Neural cell (in vitro differentiated cells): ENCODE results near the gene PLD4. TPM values are rescaled to one million over a fixed set of nuclear protein-coding genes. Genes with fewer than 3 reads are reported as not detected.

Experiments used
- H2AFZ ChIP-seq: fragments of 200-600, 300-800 bp; sonication (generic), shearing (Covaris generic); 2 replicates; pipeline ENCODE4 v1.6.0; 2014; ENCODE audit warnings: low read depth, mild to moderate bottlenecking, antibody characterized with exemption, low read length, moderate library complexity
- H3F3A ChIP-seq: fragments of 200-600 bp; shearing (Covaris generic); 2 replicates; pipeline ENCODE4 v1.6.1; 2016; ENCODE audit warnings: mild to moderate bottlenecking, moderate library complexity, mixed read lengths, antibody characterized with exemption, low read length; ENCODE audit not compliant: insufficient read depth, poor library complexity, severe bottlenecking
- H3K27ac ChIP-seq: fragments of 200-600, 300-800 bp; sonication (generic), shearing (Covaris generic); 2 replicates; pipeline ENCODE4 v1.5.1; 2014; ENCODE audit warnings: mild to moderate bottlenecking, low read length, moderate library complexity
- H3K27me3 ChIP-seq: fragments of 300-800, 200-600 bp; sonication (generic), shearing (Covaris generic); 2 replicates; pipeline ENCODE4 v1.6.0; 2014; ENCODE audit warnings: mild to moderate bottlenecking, low read depth, low read length, moderate library complexity; ENCODE audit not compliant: insufficient read depth
- H3K36me3 ChIP-seq: fragments of 300-800, 200-600 bp; sonication (generic), shearing (Covaris generic); 2 replicates; pipeline ENCODE4 v1.5.1; 2014; ENCODE audit warnings: mild to moderate bottlenecking, antibody characterized with exemption, low read length, moderate library complexity; ENCODE audit not compliant: insufficient read depth
- H3K4me2 ChIP-seq: fragments of 300-800, 200-600 bp; sonication (generic), shearing (Covaris generic); 2 replicates; pipeline ENCODE4 v1.6.0; 2014; ENCODE audit warnings: mild to moderate bottlenecking, low read length
- H3K4me3 ChIP-seq: fragments of 300-800, 200-600 bp; sonication (generic), shearing (Covaris generic); 2 replicates; pipeline ENCODE4 v1.5.1; 2014; ENCODE audit warnings: mild to moderate bottlenecking, low read length, moderate library complexity
- H3K79me2 ChIP-seq: fragments of 200-600 bp; shearing (Covaris generic); replicated peaks from 2 replicates; pipeline ENCODE4 v1.6.0; 2014; ENCODE audit warnings: mild to moderate bottlenecking, low read length, moderate library complexity; ENCODE audit not compliant: insufficient read depth
- H3K9ac ChIP-seq: fragments of 300-800, 200-600 bp; sonication (generic), shearing (Covaris generic); 2 replicates; pipeline ENCODE4 v1.6.1; 2016; ENCODE audit warnings: mild to moderate bottlenecking, low read length, mixed read lengths
- H3K9me2 ChIP-seq: fragments of 200-600 bp; shearing (Covaris generic); 2 replicates; pipeline ENCODE4 v1.6.1; 2016; ENCODE audit warnings: mild to moderate bottlenecking, low read length, mixed read lengths; ENCODE audit not compliant: insufficient read depth
- H3K9me3 ChIP-seq: fragments of 200-600, 300-800 bp; sonication (generic), shearing (Covaris generic); 2 replicates; pipeline ENCODE4 v1.6.1; 2016; ENCODE audit warnings: mild to moderate bottlenecking, mixed run types, low read length, moderate library complexity, mixed read lengths
- H4K20me1 ChIP-seq: fragments of 200-600 bp; shearing (Covaris generic); 2 replicates; pipeline ENCODE4 v1.6.1; 2016; ENCODE audit warnings: mild to moderate bottlenecking, mixed run types; ENCODE audit not compliant: insufficient read depth
- CTCF ChIP-seq: fragments of 450-650 bp; IDR thresholded peaks from 2 replicates; pipeline ENCODE4 v1.5.1; 2014; ENCODE audit warnings: antibody characterized with exemption, mild to moderate bottlenecking, moderate library complexity; ENCODE audit not compliant: poor library complexity, severe bottlenecking
- EP300 ChIP-seq: fragments of 450-650 bp; conservative IDR thresholded peaks from 2 replicates; pipeline ENCODE4 v1.6.1; 2014; ENCODE audit warnings: antibody characterized with exemption, mild to moderate bottlenecking, moderate library complexity; ENCODE audit not compliant: poor library complexity, severe bottlenecking
- EZH2 ChIP-seq: fragments of 200-600, 300-800 bp; shearing (Covaris generic), sonication (generic); IDR thresholded peaks from 2 replicates; pipeline ENCODE4 v1.6.1; 2014; ENCODE audit warnings: antibody characterized with exemption, low read length, borderline replicate concordance, mild to moderate bottlenecking; ENCODE audit not compliant: insufficient read depth, poor library complexity, severe bottlenecking
- MXI1 ChIP-seq: fragments of 450-650 bp; conservative IDR thresholded peaks from 2 replicates; pipeline ENCODE4 v1.6.1; 2014; ENCODE audit warnings: antibody characterized with exemption, mild to moderate bottlenecking; ENCODE audit not compliant: poor library complexity, severe bottlenecking
- POLR2AphosphoS5 ChIP-seq: IDR thresholded peaks from 2 replicates; pipeline ENCODE4 v1.6.1; 2012
- RAD21 ChIP-seq: fragments of 450-650 bp; conservative IDR thresholded peaks from 2 replicates; pipeline ENCODE4 v1.6.1; 2014; ENCODE audit warnings: antibody characterized with exemption, mild to moderate bottlenecking, moderate library complexity
- REST ChIP-seq: IDR thresholded peaks from 2 replicates; pipeline ENCODE4 v1.6.1; 2012; ENCODE audit warnings: borderline replicate concordance
- SMC3 ChIP-seq: fragments of 450-650 bp; conservative IDR thresholded peaks from 2 replicates; pipeline ENCODE4 v1.6.1; 2014; ENCODE audit warnings: antibody characterized with exemption, mild to moderate bottlenecking, moderate library complexity; ENCODE audit not compliant: poor library complexity
- TAF1 ChIP-seq: IDR thresholded peaks from 2 replicates; pipeline ENCODE4 v1.6.1; 2012; ENCODE audit warnings: low read depth
- polyA plus RNA-seq: library from polyadenylated mRNA; depleted of rRNA; stranded (reverse); fragments of >200 nt; gene quantifications from 2 replicates; pipeline ENCODE4 v1.2.3, GENCODE V29; 2014

The PLD4 gene
- polyA plus RNA-seq, 1 donor from 2014 or later: not detected

- Histone ChIP-seq H3K4me2 (no peak overlapping the region), H4K20me1 (no peaks in the 10 kb centered on the region), H2AFZ (no peak overlapping the region), H3K27ac (no peak overlapping the region), H3K27me3 (peaks cover 12% of the 10 kb centered on the region), H3K79me2 (no peaks in the 10 kb centered on the region), H3F3A (no peaks in the 10 kb centered on the region), H3K9ac (no peak overlapping the region), H3K36me3 (no peaks in the 10 kb centered on the region), H3K9me3 (no peaks in the 10 kb centered on the region), H3K9me2 (no peaks in the 10 kb centered on the region), H3K4me3 (no peak overlapping the region)
- TF ChIP-seq SMC3: no peak
- TF ChIP-seq EP300: no peak
- no peak for TF ChIP-seq RAD21
- no peak for TF ChIP-seq REST
- no peak for TF ChIP-seq POLR2AphosphoS5
Observed at GRCh38 chr14:104938436-104938835, 13.8 kb downstream of the PLD4 start.

GRCh38 chr14:104938960-104939359 is 14.3 kb downstream of the PLD4 start:
- H3K27ac ChIP-seq: no peak overlapping the region

More at GRCh38 chr14:104938960-104939359, 14.3 kb downstream of the PLD4 start:
- Histone ChIP-seq H3K4me3 (no peak overlapping the region), H3K4me2 (no peak overlapping the region), H3K36me3 (no peaks in the 10 kb centered on the region), H3K79me2 (no peaks in the 10 kb centered on the region), H3K27me3 (peaks cover 12% of the 10 kb centered on the region), H3K9me2 (no peaks in the 10 kb centered on the region), H4K20me1 (no peaks in the 10 kb centered on the region), H3K9me3 (no peaks in the 10 kb centered on the region), H3K9ac (no peak overlapping the region), H2AFZ (no peak overlapping the region), H3F3A (no peaks in the 10 kb centered on the region)
- no peak for TF ChIP-seq EP300
- TF ChIP-seq POLR2AphosphoS5: no peak
- no peak for TF ChIP-seq SMC3
- TF ChIP-seq EZH2: no peak
- no peak for TF ChIP-seq REST
- no peak for TF ChIP-seq MXI1
- TF ChIP-seq RAD21: no peak
- TF ChIP-seq TAF1: no peak
- no peak for TF ChIP-seq CTCF
